T-helper 2 cell treated with Interferon-gamma antibody and Interleukin-4, amounts not matched to agents 5 μg/mL and 100 μg/mL, for 36 hours (primary cell): ENCODE measurements around the gene ANGPT4.

Source experiments
- DNase-seq: peaks from one replicate; pipeline ENCODE4 v3.0.0; 2021; ENCODE audit warnings: low spot score
- H3K27ac Mint-ChIP-seq: one replicate; pipeline ENCODE4 v1.8.0; 2021; ENCODE audit warnings: mild to moderate bottlenecking, mixed read lengths
- H3K27me3 Mint-ChIP-seq: one replicate; pipeline ENCODE4 v1.8.0; 2021; ENCODE audit warnings: low read depth, mixed read lengths
- H3K36me3 Mint-ChIP-seq: one replicate; pipeline ENCODE4 v1.8.0; 2021; ENCODE audit warnings: low read depth, mixed read lengths
- H3K4me1 Mint-ChIP-seq: one replicate; pipeline ENCODE4 v1.8.0; 2021; ENCODE audit warnings: low read depth, mixed read lengths
- H3K4me3 Mint-ChIP-seq: one replicate; pipeline ENCODE4 v1.8.0; 2022; ENCODE audit warnings: mild to moderate bottlenecking, moderate library complexity, mixed read lengths
- H3K9me3 Mint-ChIP-seq: one replicate; pipeline ENCODE4 v1.8.0; 2021; ENCODE audit warnings: mixed read lengths

ANGPT4 gene

GRCh38 chr20:884983-885952 is 30.9 kb downstream of the ANGPT4 start:
- peaks cover 13% of the 10 kb centered on the region for H3K4me1 Mint-ChIP-seq
- no peaks in the 10 kb centered on the region for H3K9me3 Mint-ChIP-seq
- no peak for DNase-seq
- H3K27me3 Mint-ChIP-seq: peaks cover 23% of the 10 kb centered on the region
- H3K36me3 Mint-ChIP-seq: no peaks in the 10 kb centered on the region
- no peak overlapping the region for H3K27ac Mint-ChIP-seq
- no peak overlapping the region for H3K4me3 Mint-ChIP-seq

- Mint-ChIP-seq H3K27ac (peak overlapping the region; percentile 67), H3K36me3 (no peaks in the 10 kb centered on the region), H3K4me1 (peaks cover 13% of the 10 kb centered on the region), H3K27me3 (peaks cover 23% of the 10 kb centered on the region), H3K9me3 (no peaks in the 10 kb centered on the region), H3K4me3 (peak overlapping the region; percentile 35)
- no peak for DNase-seq
Observed at GRCh38 chr20:881783-882144, 34.4 kb downstream of the ANGPT4 start.

GRCh38 chr20:881051-881782 is 34.9 kb downstream of the ANGPT4 start:
- DNase-seq: no peak
- peaks cover 13% of the 10 kb centered on the region for H3K4me1 Mint-ChIP-seq
- no peaks in the 10 kb centered on the region for H3K9me3 Mint-ChIP-seq
- peaks cover 21% of the 10 kb centered on the region for H3K27me3 Mint-ChIP-seq
- peak overlapping the region; percentile 35 for H3K4me3 Mint-ChIP-seq
- no peaks in the 10 kb centered on the region for H3K36me3 Mint-ChIP-seq
- peak overlapping the region; percentile 67 for H3K27ac Mint-ChIP-seq

GRCh38 chr20:879626-880025 is 36.5 kb downstream of the ANGPT4 start:
- peaks cover 6% of the 10 kb centered on the region for H3K27me3 Mint-ChIP-seq
- no peaks in the 10 kb centered on the region for H3K36me3 Mint-ChIP-seq
- H3K27ac Mint-ChIP-seq: no peak overlapping the region
- no peak overlapping the region for H3K4me3 Mint-ChIP-seq
- no peaks in the 10 kb centered on the region for H3K9me3 Mint-ChIP-seq
- DNase-seq: no peak
- peaks cover 11% of the 10 kb centered on the region for H3K4me1 Mint-ChIP-seq

- Mint-ChIP-seq H3K27me3 (no peaks in the 10 kb centered on the region), H3K9me3 (no peaks in the 10 kb centered on the region), H3K4me3 (no peak overlapping the region), H3K27ac (no peak overlapping the region), H3K36me3 (no peaks in the 10 kb centered on the region), H3K4me1 (peaks cover 11% of the 10 kb centered on the region)
- peak; percentile 6 for DNase-seq
Observed at GRCh38 chr20:878511-879307, 37.4 kb downstream of the ANGPT4 start.

GRCh38 chr20:877814-878213 is 38.3 kb downstream of the ANGPT4 start:
- Mint-ChIP-seq H3K4me1 (peaks cover 11% of the 10 kb centered on the region), H3K9me3 (no peaks in the 10 kb centered on the region), H3K27me3 (no peaks in the 10 kb centered on the region), H3K27ac (no peak overlapping the region), H3K36me3 (no peaks in the 10 kb centered on the region), H3K4me3 (no peak overlapping the region)
- no peak for DNase-seq

- no peaks in the 10 kb centered on the region for H3K4me1 Mint-ChIP-seq
- H3K27ac Mint-ChIP-seq: no peak overlapping the region
- no peak for DNase-seq
- H3K36me3 Mint-ChIP-seq: no peaks in the 10 kb centered on the region
- H3K9me3 Mint-ChIP-seq: no peaks in the 10 kb centered on the region
- no peak overlapping the region for H3K4me3 Mint-ChIP-seq
- H3K27me3 Mint-ChIP-seq: no peaks in the 10 kb centered on the region
Observed at GRCh38 chr20:875115-875514, 41.0 kb downstream of the ANGPT4 start.

- no peak overlapping the region for H3K27ac Mint-ChIP-seq
- H3K4me1 Mint-ChIP-seq: no peaks in the 10 kb centered on the region
- H3K4me3 Mint-ChIP-seq: no peak overlapping the region
- H3K9me3 Mint-ChIP-seq: no peaks in the 10 kb centered on the region
- no peaks in the 10 kb centered on the region for H3K27me3 Mint-ChIP-seq
- no peak for DNase-seq
- H3K36me3 Mint-ChIP-seq: no peaks in the 10 kb centered on the region
Observed at GRCh38 chr20:873875-874607, 42.1 kb downstream of the ANGPT4 start.

- Mint-ChIP-seq H3K9me3 (no peaks in the 10 kb centered on the region), H3K4me3 (no peak overlapping the region), H3K27me3 (no peaks in the 10 kb centered on the region), H3K4me1 (no peaks in the 10 kb centered on the region), H3K27ac (no peak overlapping the region), H3K36me3 (no peaks in the 10 kb centered on the region)
- DNase-seq: no peak
Observed at GRCh38 chr20:872855-873520, 43.1 kb downstream of the ANGPT4 start.

- Mint-ChIP-seq H3K36me3 (no peaks in the 10 kb centered on the region), H3K27me3 (no peaks in the 10 kb centered on the region), H3K4me1 (no peaks in the 10 kb centered on the region), H3K27ac (no peak overlapping the region), H3K4me3 (no peak overlapping the region), H3K9me3 (no peaks in the 10 kb centered on the region)
- DNase-seq: no peak
Observed at GRCh38 chr20:871948-872347, 44.2 kb downstream of the ANGPT4 start.

GRCh38 chr20:871436-871835 is 44.7 kb downstream of the ANGPT4 start:
- no peak for DNase-seq
- Mint-ChIP-seq H3K9me3 (no peaks in the 10 kb centered on the region), H3K4me1 (no peaks in the 10 kb centered on the region), H3K27ac (no peak overlapping the region), H3K36me3 (no peaks in the 10 kb centered on the region), H3K27me3 (no peaks in the 10 kb centered on the region), H3K4me3 (no peak overlapping the region)

- Mint-ChIP-seq H3K36me3 (no peaks in the 10 kb centered on the region), H3K4me3 (no peak overlapping the region), H3K4me1 (no peaks in the 10 kb centered on the region), H3K9me3 (no peaks in the 10 kb centered on the region), H3K27ac (no peak overlapping the region), H3K27me3 (peaks cover 4% of the 10 kb centered on the region)
- DNase-seq: no peak
Observed at GRCh38 chr20:870758-871157, 45.4 kb downstream of the ANGPT4 start.

- H3K36me3 Mint-ChIP-seq: no peaks in the 10 kb centered on the region
- DNase-seq: no peak
- no peak overlapping the region for H3K27ac Mint-ChIP-seq
- H3K4me1 Mint-ChIP-seq: no peaks in the 10 kb centered on the region
- no peaks in the 10 kb centered on the region for H3K9me3 Mint-ChIP-seq
- H3K27me3 Mint-ChIP-seq: peaks cover 8% of the 10 kb centered on the region
- H3K4me3 Mint-ChIP-seq: no peak overlapping the region
Observed at GRCh38 chr20:869606-870005, 46.5 kb downstream of the ANGPT4 start.
